Naive thymus-derived CD4-positive, alpha-beta T cell (primary cell): ENCODE results near the gene SLC35G4. TPM values are rescaled to one million over a fixed set of nuclear protein-coding genes. Genes with fewer than 3 reads are reported as not detected.
"Not testable (repeated sequence)": the region's sequence is repeated elsewhere in the genome, so short reads cannot be mapped to it uniquely, and the experiment has no call there.

ENCODE experiments used
- ATAC-seq: fragments of 150-1000 bp; cut with Tn5 transposase; 2 replicates; pipeline ENCODE4 v1.10.0; 2021; ENCODE audit warnings: mild to moderate bottlenecking, moderate library complexity
- CTCF ChIA-PET: fragments of 350-600 bp; sonication (Branson Sonifier 250); formaldehyde crosslinking; loops from one replicate; lab custom pipeline; 2021; ENCODE audit warnings: antibody characterized with exemption; lab: Charles Lee
- POLR2A ChIA-PET: fragments of 350-600 bp; sonication (Branson Sonifier 250); formaldehyde crosslinking; loops from one replicate; lab custom pipeline; 2021; ENCODE audit warnings: antibody characterized with exemption, inconsistent platforms; lab: Charles Lee
- DNase-seq, 9 donors: peaks; one replicate each; pipeline versions ENCODE4 v3.0.0 to v3.0.0-alpha.2; 2020 to 2022; ENCODE audit warnings: mixed read lengths in 1 of 9
- H3K27ac ChIP-seq: one replicate; pipeline ENCODE4 v1.7.0; 2013; ENCODE audit warnings: mild to moderate bottlenecking, low read depth, low read length, moderate library complexity
- H3K27me3 ChIP-seq, 2 donors: one replicate each; pipeline ENCODE4 v1.7.0; 2013; ENCODE audit warnings: low read length in 2 of 2, mild to moderate bottlenecking in 2 of 2, moderate library complexity in 2 of 2; ENCODE audit not compliant: control insufficient read depth in 2 of 2, insufficient read depth in 2 of 2
- H3K36me3 ChIP-seq, 3 experiments: 1 replicate in 2 of 3; 2 replicates in 1 of 3; pipeline ENCODE4 v1.7.0; 2013; ENCODE audit warnings: low read length in 3 of 3, mild to moderate bottlenecking in 3 of 3, moderate library complexity in 1 of 3; ENCODE audit not compliant: insufficient read depth in 3 of 3, control insufficient read depth in 2 of 3
- H3K4me1 ChIP-seq, 2 donors: one replicate each; pipeline ENCODE4 v1.7.0; 2013; ENCODE audit warnings: low read length in 2 of 2, mild to moderate bottlenecking in 2 of 2, moderate library complexity in 1 of 2; ENCODE audit not compliant: control insufficient read depth in 2 of 2, insufficient read depth in 2 of 2
- H3K4me3 ChIP-seq: 2 replicates; pipeline ENCODE4 v1.7.0; 2013; ENCODE audit warnings: mild to moderate bottlenecking, low read length
- H3K9me3 ChIP-seq, 3 experiments: 1 replicate in 2 of 3; 2 replicates in 1 of 3; pipeline ENCODE4 v1.7.0; 2013; ENCODE audit warnings: low read length in 3 of 3; ENCODE audit not compliant: control insufficient read depth in 2 of 3
- H3K27ac Mint-ChIP-seq, 9 donors: one replicate each; pipeline ENCODE4 v1.8.0; 2020 to 2022; ENCODE audit warnings: mixed read lengths in 9 of 9, mild to moderate bottlenecking in 8 of 9, moderate library complexity in 5 of 9, inconsistent platforms in 2 of 9
- H3K27me3 Mint-ChIP-seq, 5 donors: one replicate each; pipeline ENCODE4 v1.8.0; 2021 to 2022; ENCODE audit warnings: mixed read lengths in 5 of 5, mild to moderate bottlenecking in 1 of 5
- H3K36me3 Mint-ChIP-seq, 5 donors: one replicate each; pipeline ENCODE4 v1.8.0; 2020 to 2022; ENCODE audit warnings: mixed read lengths in 5 of 5, mild to moderate bottlenecking in 3 of 5, inconsistent platforms in 1 of 5
- H3K4me1 Mint-ChIP-seq, 7 donors: one replicate each; pipeline ENCODE4 v1.8.0; 2020 to 2022; ENCODE audit warnings: mixed read lengths in 7 of 7, mild to moderate bottlenecking in 3 of 7, inconsistent platforms in 1 of 7
- H3K4me3 Mint-ChIP-seq, 10 donors: one replicate each; pipeline ENCODE4 v1.8.0; 2020 to 2022; ENCODE audit warnings: mild to moderate bottlenecking in 10 of 10, mixed read lengths in 10 of 10, moderate library complexity in 6 of 10, inconsistent platforms in 2 of 10
- H3K9me3 Mint-ChIP-seq, 11 donors: one replicate each; pipeline ENCODE4 v1.8.0; 2020 to 2022; ENCODE audit warnings: mixed read lengths in 11 of 11, mild to moderate bottlenecking in 4 of 11, inconsistent platforms in 1 of 11, moderate library complexity in 1 of 11
- intact Hi-C, 2 donors: fragments of 100-400 bp; cut with micrococcal nuclease; formaldehyde crosslinking; loops; one replicate each; pipeline ENCODE4 v1.15.1; 2023
- polyA plus RNA-seq, 2 donors: library from polyadenylated mRNA; unstranded; fragments of 300-500 nt; fragmentation: Illumina TruSeq; gene quantifications; one replicate each; pipeline ENCODE4 v1.2.3, GENCODE V29; 2021
- total RNA-seq, 6 experiments: library from RNA in 5 of 6; stranded (reverse) in 5 of 6; gene quantifications; 1 replicate in 5 of 6; 2 replicates in 1 of 6; pipeline ENCODE4 v1.2.3 and lab custom pipeline; 2021 to 2026

SLC35G4 gene
- total and polyA plus RNA-seq, 7 experiments from 2014 or later, result not detected

GRCh38 chr18:11607906-11608305 is 1.5 kb upstream of the SLC35G4 start:
- H3K36me3 Mint-ChIP-seq, result no peaks in the 10 kb centered on the region
- H3K9me3 Mint-ChIP-seq, result peaks cover 0 to 5% (median 0%) of the 10 kb centered on the region in 11 donors
- H3K27me3 Mint-ChIP-seq, result peaks cover 0 to 17% (median 4%) of the 10 kb centered on the region in 5 donors
- H3K9me3 ChIP-seq, result no peaks in the 10 kb centered on the region
- ATAC-seq (no peak), DNase-seq (no peak)
- no peak overlapping the region for H3K27ac Mint-ChIP-seq
- H3K4me3 ChIP-seq, result no peak overlapping the region
- no peak overlapping the region for H3K4me3 Mint-ChIP-seq
- H3K27ac ChIP-seq, result no peak overlapping the region
- no peaks in the 10 kb centered on the region for H3K36me3 ChIP-seq
- H3K27me3 ChIP-seq, result no peaks in the 10 kb centered on the region
- ChIA-PET CTCF (no interaction called here), POLR2A (no interaction called here)
- intact Hi-C loops, result no loop called here
- H3K4me1 ChIP-seq, result no peaks in the 10 kb centered on the region
- H3K4me1 Mint-ChIP-seq, result no peaks in the 10 kb centered on the region

- H3K9me3 ChIP-seq, H3K27ac Mint-ChIP-seq, DNase-seq, CTCF ChIA-PET, H3K4me3 Mint-ChIP-seq, H3K36me3 Mint-ChIP-seq, H3K4me3 ChIP-seq, H3K4me1 ChIP-seq, intact Hi-C loops, H3K36me3 ChIP-seq, ATAC-seq, H3K4me1 Mint-ChIP-seq, H3K27ac ChIP-seq, H3K9me3 Mint-ChIP-seq, POLR2A ChIA-PET, H3K27me3 ChIP-seq: not testable (repeated sequence)
- peaks cover 0 to 12% (median 4%) of the 10 kb centered on the region in 5 donors for H3K27me3 Mint-ChIP-seq
These were observed 778 bp upstream of the SLC35G4 start for GRCh38 chr18:11608618-11609017.

GRCh38 chr18:11613073-11613472 is 3.7 kb downstream of the SLC35G4 start:
- H3K27me3 ChIP-seq, H3K9me3 ChIP-seq, ATAC-seq, H3K9me3 Mint-ChIP-seq, DNase-seq, H3K4me1 ChIP-seq, H3K4me3 Mint-ChIP-seq, H3K4me3 ChIP-seq, CTCF ChIA-PET, POLR2A ChIA-PET, H3K36me3 Mint-ChIP-seq, H3K27ac ChIP-seq, intact Hi-C loops, H3K36me3 ChIP-seq, H3K27ac Mint-ChIP-seq, H3K27me3 Mint-ChIP-seq, H3K4me1 Mint-ChIP-seq: not testable (repeated sequence)

- H3K36me3 Mint-ChIP-seq, H3K4me3 ChIP-seq, H3K4me1 ChIP-seq, H3K9me3 Mint-ChIP-seq, H3K36me3 ChIP-seq, H3K27me3 Mint-ChIP-seq, intact Hi-C loops, POLR2A ChIA-PET, H3K27ac ChIP-seq, CTCF ChIA-PET, ATAC-seq, H3K27me3 ChIP-seq, H3K27ac Mint-ChIP-seq, DNase-seq, H3K4me1 Mint-ChIP-seq, H3K4me3 Mint-ChIP-seq, H3K9me3 ChIP-seq: not testable (repeated sequence)
These were observed 4.2 kb downstream of the SLC35G4 start for GRCh38 chr18:11613611-11614010.

DNA sequence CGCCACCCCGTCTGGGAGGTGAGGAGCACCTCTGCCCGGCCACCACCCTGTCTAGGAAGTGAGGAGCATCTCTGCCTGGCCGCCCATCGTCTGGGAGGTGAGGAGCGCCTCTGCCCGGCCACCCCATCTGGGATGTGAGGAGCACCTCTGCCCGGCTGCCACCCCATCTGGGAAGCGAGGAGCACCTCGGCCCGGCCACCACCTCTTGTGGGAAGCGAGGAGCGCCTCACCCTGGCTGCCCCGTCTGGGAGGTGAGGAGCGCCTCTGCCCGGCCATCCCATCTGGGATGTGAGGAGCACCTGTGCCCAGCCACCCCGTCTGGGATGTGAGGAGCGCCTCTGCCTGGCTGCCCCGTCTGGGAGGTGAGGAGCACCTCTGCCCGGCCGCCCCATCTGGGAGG is 4.6 kb downstream of the SLC35G4 start:
- H3K4me1 Mint-ChIP-seq, H3K4me1 ChIP-seq, H3K27ac ChIP-seq, H3K4me3 Mint-ChIP-seq, H3K9me3 Mint-ChIP-seq, H3K27me3 ChIP-seq, H3K27ac Mint-ChIP-seq, H3K36me3 Mint-ChIP-seq, CTCF ChIA-PET, DNase-seq, ATAC-seq, H3K4me3 ChIP-seq, H3K36me3 ChIP-seq, H3K9me3 ChIP-seq, intact Hi-C loops, H3K27me3 Mint-ChIP-seq, POLR2A ChIA-PET: not testable (repeated sequence)

- CTCF ChIA-PET, H3K36me3 ChIP-seq, H3K4me3 Mint-ChIP-seq, H3K27me3 ChIP-seq, ATAC-seq, H3K4me1 Mint-ChIP-seq, H3K4me1 ChIP-seq, POLR2A ChIA-PET, H3K4me3 ChIP-seq, intact Hi-C loops, H3K27me3 Mint-ChIP-seq, H3K27ac ChIP-seq, H3K36me3 Mint-ChIP-seq, DNase-seq, H3K9me3 ChIP-seq, H3K27ac Mint-ChIP-seq, H3K9me3 Mint-ChIP-seq: not testable (repeated sequence)
These were observed 5.6 kb downstream of the SLC35G4 start for GRCh38 chr18:11614981-11615380.

GRCh38 chr18:11647310-11647709 is 37.9 kb downstream of the SLC35G4 start:
- DNase-seq, H3K27ac Mint-ChIP-seq, H3K27ac ChIP-seq, ATAC-seq, CTCF ChIA-PET, H3K9me3 ChIP-seq, H3K36me3 Mint-ChIP-seq, H3K4me1 Mint-ChIP-seq, H3K4me1 ChIP-seq, H3K36me3 ChIP-seq, POLR2A ChIA-PET, H3K4me3 ChIP-seq, H3K4me3 Mint-ChIP-seq, H3K27me3 ChIP-seq, intact Hi-C loops: not testable (repeated sequence)
- peaks cover 3 to 21% (median 11%) of the 10 kb centered on the region in 5 donors for H3K27me3 Mint-ChIP-seq
- H3K9me3 Mint-ChIP-seq, result peaks cover 0 to 28% (median 4%) of the 10 kb centered on the region in 11 donors
